Measurements from ENCODE around the gene PAIP2. TPM values are rescaled to one million over a fixed set of nuclear protein-coding genes. Genes with fewer than 3 reads are reported as not detected.

PAIP2 gene
- total RNA-seq, 1 experiment from 2014 or later: 108 TPM

- peak overlapping the region; percentile 89 for H3K9ac ChIP-seq (ENCODE audit: low read length)
- H3K27ac ChIP-seq (ENCODE audit: low read depth, low read length): peak overlapping the region; percentile 82
- peak overlapping the region; percentile 65 to 79 for H3K4me3 ChIP-seq (replicated peaks in 1 of 2; ENCODE audit: low read depth in 1 of 2, low read length in 2 of 2)
- H3K79me2 ChIP-seq (ENCODE audit: insufficient read depth, low read length): peaks cover 8% of the 10 kb centered on the region; the same call in 1 of the 2 replicates
- peak overlapping the region; percentile 87 for H3K4me2 ChIP-seq (ENCODE audit: low read length)
- RAD21 ChIA-PET (ENCODE audit: low non-redundant PET in 1 of 2, low total read pairs in 2 of 2, uncharacterized antibody in 2 of 2, unreplicated experiment in 2 of 2): interaction anchor here (0.6 to 0.9 kb wide), 2 partner anchors 18 to 59 kb away, joined by 3 read pairs; no protein-coding TSS in a partner anchor
- no peaks in the 10 kb centered on the region for H3K27me3 ChIP-seq (ENCODE audit: insufficient read depth, low read length)
- no peaks in the 10 kb centered on the region for H3K36me3 ChIP-seq (ENCODE audit: control insufficient read depth in 1 of 2, insufficient read depth in 2 of 2, low read length in 2 of 2)
- POLR2A ChIA-PET: interaction anchor here (0.6 to 1.2 kb wide), 8 partner anchors 9 to 845 kb away, joined by 3 to 5 read pairs (median 4); partner anchors contain the start of genes PAIP2 and SPATA24
- CTCF ChIA-PET: interaction anchor here (0.6 to 3.2 kb wide), 8 partner anchors 10 to 141 kb away, joined by 3 to 10 read pairs (median 4); partner anchors contain the start of genes PAIP2 and SPATA24
- ATAC-seq: peak; percentile 48
- H4K20me1 ChIP-seq (ENCODE audit: insufficient read depth): no peaks in the 10 kb centered on the region
- intact Hi-C loops (cut with micrococcal nuclease): loop anchor here (1.0 to 5.0 kb wide), 4 partner anchors 49 to 814 kb away; partner anchors contain the start of genes HSPA9 and MATR3
- no peaks in the 10 kb centered on the region for H3K9me2 ChIP-seq (ENCODE audit: insufficient read depth)
- peaks cover 15 to 52% of the 10 kb centered on the region in 2 experiments for H3K4me1 ChIP-seq (ENCODE audit: control insufficient read depth in 1 of 2, insufficient read depth in 2 of 2, low read length in 2 of 2)
- H2AFZ ChIP-seq (ENCODE audit: low read depth, low read length, poor library complexity, severe bottlenecking): no peak overlapping the region
- no peaks in the 10 kb centered on the region for H3K9me3 ChIP-seq (ENCODE audit: control insufficient read depth in 1 of 2, insufficient read depth in 1 of 2, low read depth in 1 of 2, low read length in 2 of 2)
- DNase-seq (ENCODE audit: low read depth, low spot score): no peak
- TSS peak; percentile 43 for BruUV-seq (replicated peaks)
- TF ChIP-seq MAX (IDR thresholded peaks at IDR 0.05): no peak
- no peak for TF ChIP-seq YY1 (IDR thresholded peaks at IDR 0.05; ENCODE audit: extremely low read depth, insufficient replicate concordance, low read depth, low read length)
- no peak for TF ChIP-seq ZBTB33 (IDR thresholded peaks at IDR 0.05; ENCODE audit: extremely low read depth, insufficient replicate concordance, low read length)
- no peak for TF ChIP-seq SIN3A (IDR thresholded peaks at IDR 0.05; ENCODE audit: low read depth)
These were observed 50.1 kb downstream of the PAIP2 start for GRCh38 chr5:139391570-139392323.

All from HCT116 (cell line).